Heart left ventricle (tissue), 13 donors: Measurements from ENCODE around the gene PLAGL2.

ENCODE experiments used
- CTCF ChIP-seq, 12 donors: fragments of 200-600 bp; sonication (generic) in 4 of 12; IDR thresholded peaks; one replicate each; pipeline versions ENCODE4 v1.5.0 to v1.8.0; 2018 to 2022; ENCODE audit warnings: antibody characterized with exemption in 12 of 12, mild to moderate bottlenecking in 5 of 12
- POLR2A ChIP-seq, 2 donors: fragments of 450-650 bp; IDR thresholded peaks; one replicate each; pipeline ENCODE4 v1.6.1; 2017; ENCODE audit warnings: antibody characterized with exemption in 2 of 2, mild to moderate bottlenecking in 2 of 2, moderate library complexity in 2 of 2
- donor health status: ischemic (EF 13 %, LVEDD 7.1; RV severe dilation, severe dysfunction).
- donor health status: DM: no; HTN: yes; CAD: no.
- donor health status: DM: no; HTN: no; CAD: no.
- donor health status: ischemic (EF 25% LVEDD 6.9; RV normal size, moderate dysfunction).
- donor health status: ischemic (EF 25% LVEDD 5.7; RV mildly dilated, moderate dysfunction).
- donor health status: ischemic (EF 35%, LVEDD 5.7; RV mildly dilated, moderate dysfunction).
- donor health status: nonischemic (EF 11% LVEDD 7.7; RV severe dilation, severe dysfunction).
- donor health status: DM: yes; HTN: yes; CAD: no.
- donor health status: PGD.
- donor health status: ischemic (EF 29% LVEDD 5.4; RV normal size, mild dysfunction).
- donor health status: nonischemic (EF 23%, LVEDD 6.1; RV moderate dilation, normal function).

GRCh38 chr20:32234135-32234808 lies 26.7 kb upstream of the PLAGL2 start:
- TF ChIP-seq POLR2A (IDR thresholded peaks at IDR 0.05) (no peak), CTCF (IDR thresholded peaks at IDR 0.05) (no peak)
